Left lobe of liver (tissue), 2 donors: ENCODE data around the gene TEX26. TPM values are rescaled to one million over a fixed set of nuclear protein-coding genes. Genes with fewer than 3 reads are reported as not detected.

Experiments used
- ATAC-seq: fragments of 200-7000 bp; cut with Tn5 transposase; one replicate; pipeline ENCODE4 v1.9.1; 2020; ENCODE audit warnings: mild to moderate bottlenecking, moderate library complexity
- DNase-seq: peaks from one replicate; pipeline ENCODE4 v3.0.0-alpha.2; 2020; ENCODE audit warnings: low spot score
- total RNA-seq: library from RNA; stranded (reverse); gene quantifications from one replicate; pipeline ENCODE4 v1.2.1, GENCODE V29; 2021
- donor health status: DM: no; HTN: no; CAD: no; lungs with moderate emphysema.
- donor health status: DM: no; HTN: yes; CAD: no.

Gene TEX26
- total RNA-seq = not detected

GRCh38 chr13:30932481-30933353 is at the start of gene TEX26:
TSS of gene TEX26 (plus strand) at chr13:30932656. CDS start at chr13:30932716, 60 bp downstream.
- ATAC-seq (no peak), DNase-seq (no peak)

- DNase-seq (no peak), ATAC-seq (no peak)
Measured at GRCh38 chr13:30882996-30883766, 49.3 kb upstream of the TEX26 start.

- ATAC-seq = no peak
- no peak for DNase-seq
Measured at GRCh38 chr13:30884543-30884942, 47.9 kb upstream of the TEX26 start.

GRCh38 chr13:30889196-30889690 is 43.2 kb upstream of the TEX26 start:
- ATAC-seq (no peak), DNase-seq (no peak)

GRCh38 chr13:30892966-30893365 is 39.5 kb upstream of the TEX26 start:
- DNase-seq = no peak
- no peak for ATAC-seq

GRCh38 chr13:30895773-30896172 is 36.7 kb upstream of the TEX26 start:
- ATAC-seq = no peak

GRCh38 chr13:30898070-30898469 is 34.4 kb upstream of the TEX26 start:
- DNase-seq (no peak), ATAC-seq (no peak)

More at GRCh38 chr13:30895773-30896172, 36.7 kb upstream of the TEX26 start:
- DNase-seq = no peak

GRCh38 chr13:30898678-30899241 is 33.7 kb upstream of the TEX26 start:
- ATAC-seq (peak; percentile 52), DNase-seq (no peak)

- ATAC-seq (no peak), DNase-seq (no peak)
Measured at GRCh38 chr13:30900436-30900835, 32.0 kb upstream of the TEX26 start.

GRCh38 chr13:30900952-30901749 is 31.3 kb upstream of the TEX26 start:
- ATAC-seq (no peak), DNase-seq (no peak)

GRCh38 chr13:30904043-30904442 is 28.4 kb upstream of the TEX26 start:
- no peak for DNase-seq
- ATAC-seq = no peak

- DNase-seq (no peak), ATAC-seq (peak; percentile 10)
Measured at GRCh38 chr13:30905932-30906383, 26.5 kb upstream of the TEX26 start, which contains the start of gene MEDAG. TSS of gene MEDAG (plus strand) at chr13:30906271. CDS start at chr13:30906516, 245 bp downstream.

GRCh38 chr13:30906411-30907051 is 25.9 kb upstream of the TEX26 start:
- ATAC-seq = peak; percentile 33
- no peak for DNase-seq

GRCh38 chr13:30907121-30907861 is 25.2 kb upstream of the TEX26 start:
- no peak for DNase-seq
- ATAC-seq = peak; percentile 16

- DNase-seq = no peak
Measured at GRCh38 chr13:30908416-30908980, 24.0 kb upstream of the TEX26 start.

GRCh38 chr13:30910676-30911075 is 21.8 kb upstream of the TEX26 start:
- no peak for DNase-seq
- no peak for ATAC-seq

More at GRCh38 chr13:30908416-30908980, 24.0 kb upstream of the TEX26 start:
- ATAC-seq = peak; percentile 41

GRCh38 chr13:30915691-30916541 is 16.5 kb upstream of the TEX26 start:
- ATAC-seq = no peak
- no peak for DNase-seq

- ATAC-seq (no peak), DNase-seq (no peak)
Measured at GRCh38 chr13:30916991-30917390, 15.5 kb upstream of the TEX26 start.
